Left lung (tissue), 10 donors: Measurements from ENCODE around the gene IGF1R. TPM values are rescaled to one million over a fixed set of nuclear protein-coding genes. Genes with fewer than 3 reads are reported as not detected.

Source experiments
- ATAC-seq: fragments of 200-7000 bp; cut with Tn5 transposase; one replicate; pipeline ENCODE4 v1.9.1; 2020; ENCODE audit warnings: moderate library complexity
- DNase-seq, 4 donors: peaks; one replicate each; pipeline ENCODE4 v3.0.0-alpha.2; 2013 to 2020
- H3K27ac ChIP-seq, 2 donors: fragments of 200-600 bp; sonication (generic) in 1 of 2; one replicate each; pipeline versions ENCODE4 v1.5.0 to v1.8.0; 2020 to 2021
- H3K27me3 ChIP-seq, 2 donors: fragments of 200-600 bp; sonication (generic) in 1 of 2; one replicate each; pipeline versions ENCODE4 v1.5.0 to v1.8.0; 2020 to 2021
- H3K36me3 ChIP-seq, 2 donors: fragments of 200-600 bp; sonication (generic) in 1 of 2; one replicate each; pipeline versions ENCODE4 v1.5.0 to v1.8.0; 2020 to 2021
- H3K4me1 ChIP-seq, 2 donors: fragments of 200-600 bp; one replicate each; pipeline ENCODE4 v1.8.0; 2021
- H3K4me3 ChIP-seq, 2 donors: fragments of 200-600 bp; sonication (generic) in 1 of 2; one replicate each; pipeline versions ENCODE4 v1.5.0 to v1.8.0; 2020 to 2021; ENCODE audit warnings: mild to moderate bottlenecking in 1 of 2
- H3K9me3 ChIP-seq, 2 donors: fragments of 200-600 bp; sonication (generic) in 1 of 2; one replicate each; pipeline versions ENCODE4 v1.5.0 to v1.8.0; 2020 to 2021
- intact Hi-C, 2 donors: fragments of 100-400 bp; cut with DNase I; formaldehyde crosslinking; loops; one replicate each; pipeline versions ENCODE4 v1.11.2 to v1.14.2; 2022
- polyA plus RNA-seq, 6 donors: library from polyadenylated mRNA; unstranded; fragments of 120-200 nt; gene quantifications; one replicate each; pipeline ENCODE4 v1.2.1, GENCODE V29; 2013; ENCODE audit not compliant: insufficient read length in 6 of 6
- total RNA-seq, 2 donors: library from RNA; stranded (reverse); fragmentation: NEBNext Ultra II Directional; extraction: Animal tissue kit (Norgen Biotek cat#: 25700); gene quantifications; one replicate each; pipeline ENCODE4 v1.2.1, GENCODE V29; 2021
- TF ChIP-seq, protein P1 (sequence below), 2 donors: fragments of 200-600 bp; sonication (generic) in 1 of 2; IDR thresholded peaks; one replicate each; pipeline versions ENCODE4 v1.5.0 to v1.8.0; 2021; ENCODE audit warnings: antibody characterized with exemption in 2 of 2
- donor health status: DM: no; HTN: yes; CAD: no.
- donor health status: DM: no; HTN: no; CAD: no.

Gene IGF1R
- total and polyA plus RNA-seq, 8 donors = 32.0 to 41.0 (median 37.0) TPM

DNA sequence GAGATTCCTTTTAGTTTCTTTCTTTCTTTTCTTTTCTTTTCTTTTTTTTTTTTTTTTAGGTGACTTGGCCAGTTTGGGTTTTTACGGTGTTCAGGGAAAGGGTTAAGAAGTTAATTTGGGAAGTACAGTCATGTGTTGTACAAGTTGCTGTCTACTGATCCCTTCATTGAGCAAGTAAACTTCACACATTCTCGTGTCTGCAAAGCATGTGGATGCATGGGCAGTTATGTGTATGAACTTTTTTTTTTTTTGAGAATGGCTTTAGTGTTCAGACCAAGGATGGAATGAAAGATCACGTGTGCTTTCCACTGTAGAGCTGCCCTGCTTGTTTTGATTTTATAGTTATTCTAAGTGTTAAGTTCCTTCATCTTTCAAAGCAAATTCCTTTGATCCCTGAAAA is 227.0 kb downstream of the IGF1R start:
- intact Hi-C loops = no loop called here
- H3K4me1 ChIP-seq = peaks cover 3 to 55% of the 10 kb centered on the region in 2 donors
- no peaks in the 10 kb centered on the region for H3K9me3 ChIP-seq
- ATAC-seq (no peak), DNase-seq (no peak)
- TF ChIP-seq, protein P1, sequence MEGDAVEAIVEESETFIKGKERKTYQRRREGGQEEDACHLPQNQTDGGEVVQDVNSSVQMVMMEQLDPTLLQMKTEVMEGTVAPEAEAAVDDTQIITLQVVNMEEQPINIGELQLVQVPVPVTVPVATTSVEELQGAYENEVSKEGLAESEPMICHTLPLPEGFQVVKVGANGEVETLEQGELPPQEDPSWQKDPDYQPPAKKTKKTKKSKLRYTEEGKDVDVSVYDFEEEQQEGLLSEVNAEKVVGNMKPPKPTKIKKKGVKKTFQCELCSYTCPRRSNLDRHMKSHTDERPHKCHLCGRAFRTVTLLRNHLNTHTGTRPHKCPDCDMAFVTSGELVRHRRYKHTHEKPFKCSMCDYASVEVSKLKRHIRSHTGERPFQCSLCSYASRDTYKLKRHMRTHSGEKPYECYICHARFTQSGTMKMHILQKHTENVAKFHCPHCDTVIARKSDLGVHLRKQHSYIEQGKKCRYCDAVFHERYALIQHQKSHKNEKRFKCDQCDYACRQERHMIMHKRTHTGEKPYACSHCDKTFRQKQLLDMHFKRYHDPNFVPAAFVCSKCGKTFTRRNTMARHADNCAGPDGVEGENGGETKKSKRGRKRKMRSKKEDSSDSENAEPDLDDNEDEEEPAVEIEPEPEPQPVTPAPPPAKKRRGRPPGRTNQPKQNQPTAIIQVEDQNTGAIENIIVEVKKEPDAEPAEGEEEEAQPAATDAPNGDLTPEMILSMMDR (IDR thresholded peaks at IDR 0.05) = no peak
- no peaks in the 10 kb centered on the region for H3K27me3 ChIP-seq
- no peak overlapping the region for H3K4me3 ChIP-seq
- H3K27ac ChIP-seq = peak overlapping the region in 1 of 2 donors; percentile 90
- no peaks in the 10 kb centered on the region for H3K36me3 ChIP-seq

DNA sequence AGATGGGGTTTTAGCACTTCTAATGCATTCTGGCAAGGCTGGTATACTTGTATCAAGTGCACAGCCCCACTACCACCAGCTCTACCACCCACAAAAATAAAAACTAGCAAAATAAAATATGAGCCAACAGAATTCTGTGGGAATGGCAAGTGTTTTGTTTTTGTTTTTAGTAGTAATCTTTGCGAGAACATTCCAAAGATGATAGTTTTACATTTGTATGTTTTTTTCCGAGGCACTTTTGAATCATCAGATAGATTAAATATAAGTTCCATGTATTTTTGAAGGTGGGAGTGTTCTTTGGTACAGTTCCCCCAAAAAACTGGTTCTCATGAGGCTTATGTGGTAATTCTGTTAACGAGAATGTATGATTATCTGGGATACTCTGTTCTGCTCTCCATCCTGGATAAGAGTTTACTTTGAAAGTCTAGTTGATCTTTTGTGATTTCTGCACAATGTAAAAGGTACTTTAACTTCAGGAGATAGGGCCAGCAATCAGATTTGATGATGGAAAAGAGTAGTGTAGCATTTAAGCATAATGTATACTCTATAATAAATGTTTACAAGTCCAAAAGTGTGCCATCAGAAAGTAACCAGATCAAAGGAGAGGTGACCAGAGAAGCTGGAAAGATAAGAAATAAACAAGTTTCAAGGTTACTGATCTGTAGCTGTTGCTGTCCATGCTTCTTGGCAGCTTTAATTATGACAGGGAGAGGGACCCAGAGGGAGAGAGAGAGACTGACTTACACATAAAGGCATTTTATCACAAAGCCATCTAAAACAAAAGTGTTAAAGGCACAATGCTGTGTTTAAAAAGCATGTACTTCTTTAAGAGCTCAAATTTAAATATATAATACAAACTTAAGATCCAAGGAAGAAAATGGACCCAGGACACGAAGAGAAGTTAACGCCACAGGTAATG is 228.4 kb downstream of the IGF1R start:
- ATAC-seq (no peak), DNase-seq (no peak)
- H3K9me3 ChIP-seq = no peaks in the 10 kb centered on the region
- peaks cover 3 to 59% of the 10 kb centered on the region in 2 donors for H3K4me1 ChIP-seq
- TF ChIP-seq, protein P1 (IDR thresholded peaks at IDR 0.05) = no peak
- no peaks in the 10 kb centered on the region for H3K27me3 ChIP-seq
- intact Hi-C loops = no loop called here
- H3K36me3 ChIP-seq = no peaks in the 10 kb centered on the region
- peak overlapping the region in 1 of 2 donors; percentile 90 for H3K27ac ChIP-seq
- no peak overlapping the region for H3K4me3 ChIP-seq

DNA sequence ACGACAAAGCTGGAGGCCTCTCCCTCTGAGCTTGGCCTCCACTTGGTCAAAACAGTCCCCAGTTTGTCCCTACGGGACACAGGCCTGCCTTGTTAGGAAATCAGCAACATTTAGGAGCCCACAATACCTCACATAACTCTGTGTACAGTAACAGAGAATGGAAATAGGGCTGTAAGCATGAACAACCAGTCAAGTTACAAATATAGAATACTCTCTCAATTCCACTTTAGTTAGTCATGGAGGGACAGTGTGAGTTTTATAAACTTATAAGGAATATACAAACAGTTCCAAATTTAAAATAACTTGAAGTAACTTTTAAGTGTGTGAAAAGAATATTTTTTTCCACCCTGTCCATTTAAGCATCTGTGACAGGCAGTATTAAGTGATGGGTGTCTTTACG is 229.8 kb downstream of the IGF1R start:
- H3K4me3 ChIP-seq = no peak overlapping the region
- intact Hi-C loops = no loop called here
- H3K27me3 ChIP-seq = no peaks in the 10 kb centered on the region
- peaks cover 3 to 52% of the 10 kb centered on the region in 2 donors for H3K4me1 ChIP-seq
- ATAC-seq (no peak), DNase-seq (no peak)
- no peaks in the 10 kb centered on the region for H3K36me3 ChIP-seq
- peak overlapping the region; percentile 1 to 24 for H3K27ac ChIP-seq
- TF ChIP-seq, protein P1 (IDR thresholded peaks at IDR 0.05) = no peak
- H3K9me3 ChIP-seq = no peaks in the 10 kb centered on the region

DNA sequence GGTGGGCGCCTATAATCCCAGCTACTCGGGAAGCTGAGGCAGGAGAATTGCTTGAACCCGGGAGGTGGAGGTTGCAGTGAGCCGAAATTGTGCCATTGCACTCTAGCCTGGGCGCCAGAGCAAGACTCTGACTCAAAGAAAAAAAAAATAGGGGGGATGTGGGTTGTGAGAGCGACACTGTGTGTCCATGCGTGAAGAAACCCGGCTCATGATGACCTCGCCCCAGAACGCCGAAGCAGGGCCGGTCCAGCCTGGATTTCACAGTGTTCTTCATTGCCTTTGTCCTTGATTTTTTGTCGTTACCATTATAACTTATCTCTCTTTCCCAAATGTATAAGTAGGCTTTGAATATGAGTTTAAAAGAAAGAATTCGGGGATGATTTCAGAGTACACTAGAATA is 230.5 kb downstream of the IGF1R start:
- no peaks in the 10 kb centered on the region for H3K9me3 ChIP-seq
- H3K36me3 ChIP-seq = no peaks in the 10 kb centered on the region
- H3K27ac ChIP-seq = no peak overlapping the region
- peaks cover 2 to 45% of the 10 kb centered on the region in 2 donors for H3K4me1 ChIP-seq
- no peak for DNase-seq
- H3K4me3 ChIP-seq = no peak overlapping the region
- intact Hi-C loops = no loop called here
- ATAC-seq = no peak
- TF ChIP-seq, protein P1 (IDR thresholded peaks at IDR 0.05) = no peak
- H3K27me3 ChIP-seq = no peaks in the 10 kb centered on the region
